Measurements from ENCODE around the gene ERCC6.

DNA sequence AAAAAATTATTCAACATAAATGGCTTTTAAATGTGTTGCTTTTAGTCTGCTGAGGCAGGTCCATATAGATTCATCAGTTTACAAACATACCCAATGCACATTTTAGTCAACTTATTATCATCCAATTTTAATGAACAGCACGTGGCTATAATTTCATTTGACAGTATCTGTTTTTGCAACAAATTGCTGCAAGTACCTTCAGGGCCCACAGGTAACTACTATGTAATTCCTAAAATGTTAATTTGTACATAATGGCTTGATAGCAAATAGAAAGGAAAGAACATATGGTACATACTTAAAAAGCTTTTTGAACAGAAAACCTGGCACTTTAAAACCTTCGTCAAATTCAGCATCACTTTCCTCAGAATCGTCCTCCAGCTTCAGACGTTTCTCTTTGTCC, 33.3 kb downstream of the ERCC6 start:
- TF ChIP-seq, protein P1, sequence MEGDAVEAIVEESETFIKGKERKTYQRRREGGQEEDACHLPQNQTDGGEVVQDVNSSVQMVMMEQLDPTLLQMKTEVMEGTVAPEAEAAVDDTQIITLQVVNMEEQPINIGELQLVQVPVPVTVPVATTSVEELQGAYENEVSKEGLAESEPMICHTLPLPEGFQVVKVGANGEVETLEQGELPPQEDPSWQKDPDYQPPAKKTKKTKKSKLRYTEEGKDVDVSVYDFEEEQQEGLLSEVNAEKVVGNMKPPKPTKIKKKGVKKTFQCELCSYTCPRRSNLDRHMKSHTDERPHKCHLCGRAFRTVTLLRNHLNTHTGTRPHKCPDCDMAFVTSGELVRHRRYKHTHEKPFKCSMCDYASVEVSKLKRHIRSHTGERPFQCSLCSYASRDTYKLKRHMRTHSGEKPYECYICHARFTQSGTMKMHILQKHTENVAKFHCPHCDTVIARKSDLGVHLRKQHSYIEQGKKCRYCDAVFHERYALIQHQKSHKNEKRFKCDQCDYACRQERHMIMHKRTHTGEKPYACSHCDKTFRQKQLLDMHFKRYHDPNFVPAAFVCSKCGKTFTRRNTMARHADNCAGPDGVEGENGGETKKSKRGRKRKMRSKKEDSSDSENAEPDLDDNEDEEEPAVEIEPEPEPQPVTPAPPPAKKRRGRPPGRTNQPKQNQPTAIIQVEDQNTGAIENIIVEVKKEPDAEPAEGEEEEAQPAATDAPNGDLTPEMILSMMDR (IDR thresholded peaks at IDR 0.05; ENCODE audit: poor library complexity, severe bottlenecking): no peak
- TF ChIP-seq TAF1 (IDR thresholded peaks at IDR 0.05; ENCODE audit: low read depth): no peak
- TF ChIP-seq EZH2 (IDR thresholded peaks at IDR 0.05; ENCODE audit: borderline replicate concordance, insufficient read depth, low read length, poor library complexity, severe bottlenecking): no peak
- TF ChIP-seq, protein P2, sequence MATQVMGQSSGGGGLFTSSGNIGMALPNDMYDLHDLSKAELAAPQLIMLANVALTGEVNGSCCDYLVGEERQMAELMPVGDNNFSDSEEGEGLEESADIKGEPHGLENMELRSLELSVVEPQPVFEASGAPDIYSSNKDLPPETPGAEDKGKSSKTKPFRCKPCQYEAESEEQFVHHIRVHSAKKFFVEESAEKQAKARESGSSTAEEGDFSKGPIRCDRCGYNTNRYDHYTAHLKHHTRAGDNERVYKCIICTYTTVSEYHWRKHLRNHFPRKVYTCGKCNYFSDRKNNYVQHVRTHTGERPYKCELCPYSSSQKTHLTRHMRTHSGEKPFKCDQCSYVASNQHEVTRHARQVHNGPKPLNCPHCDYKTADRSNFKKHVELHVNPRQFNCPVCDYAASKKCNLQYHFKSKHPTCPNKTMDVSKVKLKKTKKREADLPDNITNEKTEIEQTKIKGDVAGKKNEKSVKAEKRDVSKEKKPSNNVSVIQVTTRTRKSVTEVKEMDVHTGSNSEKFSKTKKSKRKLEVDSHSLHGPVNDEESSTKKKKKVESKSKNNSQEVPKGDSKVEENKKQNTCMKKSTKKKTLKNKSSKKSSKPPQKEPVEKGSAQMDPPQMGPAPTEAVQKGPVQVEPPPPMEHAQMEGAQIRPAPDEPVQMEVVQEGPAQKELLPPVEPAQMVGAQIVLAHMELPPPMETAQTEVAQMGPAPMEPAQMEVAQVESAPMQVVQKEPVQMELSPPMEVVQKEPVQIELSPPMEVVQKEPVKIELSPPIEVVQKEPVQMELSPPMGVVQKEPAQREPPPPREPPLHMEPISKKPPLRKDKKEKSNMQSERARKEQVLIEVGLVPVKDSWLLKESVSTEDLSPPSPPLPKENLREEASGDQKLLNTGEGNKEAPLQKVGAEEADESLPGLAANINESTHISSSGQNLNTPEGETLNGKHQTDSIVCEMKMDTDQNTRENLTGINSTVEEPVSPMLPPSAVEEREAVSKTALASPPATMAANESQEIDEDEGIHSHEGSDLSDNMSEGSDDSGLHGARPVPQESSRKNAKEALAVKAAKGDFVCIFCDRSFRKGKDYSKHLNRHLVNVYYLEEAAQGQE (IDR thresholded peaks at IDR 0.05; ENCODE audit: borderline replicate concordance): no peak
- TF ChIP-seq EP300 (conservative IDR thresholded peaks at IDR 0.05; ENCODE audit: poor library complexity, severe bottlenecking): no peak
- no peak for TF ChIP-seq RAD21 (conservative IDR thresholded peaks at IDR 0.05)
